Stimulated activated CD4-positive, alpha-beta T cell treated with anti-CD3 and anti-CD28 coated beads, Interleukin-4, amount 100 ng/mL, for 1 hour (primary cell): ENCODE data around the gene BNC2.

Experiments
- DNase-seq: peaks from one replicate; pipeline ENCODE4 v3.0.0-alpha.2; 2020

Gene BNC2

DNA sequence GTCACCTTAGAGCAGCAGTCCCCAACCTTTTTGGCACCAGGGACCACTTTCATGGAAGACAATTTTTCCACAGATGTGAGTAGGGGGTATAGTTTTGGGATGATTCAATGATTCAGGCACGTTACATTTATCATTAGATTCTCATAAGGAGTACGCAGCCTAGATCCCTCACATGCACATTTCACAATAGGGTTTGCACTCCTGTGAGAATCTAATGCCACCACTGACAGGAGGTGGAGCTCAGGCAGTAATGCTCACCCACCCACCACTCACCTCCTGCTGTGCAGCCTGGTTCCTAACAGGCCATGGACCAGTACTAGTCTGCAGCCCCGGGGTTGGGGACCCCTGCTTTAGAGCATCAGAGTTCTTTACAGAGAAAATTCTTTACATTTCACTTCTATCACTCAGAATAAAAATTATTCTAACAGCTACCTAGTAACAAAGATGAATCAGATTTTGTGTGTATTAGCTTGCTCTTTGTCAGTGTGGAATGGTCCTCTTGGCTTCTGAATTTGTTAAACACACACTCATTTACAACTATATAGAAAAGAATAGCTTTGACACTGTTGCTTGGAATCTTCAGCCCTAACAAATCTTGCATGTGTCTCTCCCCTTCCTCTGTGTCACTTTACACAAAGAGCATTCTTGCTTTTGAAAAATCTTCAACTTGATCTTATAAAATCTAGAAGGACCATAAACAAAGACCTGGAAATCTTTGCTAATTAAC lies 438.6 kb downstream of the BNC2 start:
- no peak for DNase-seq

DNA sequence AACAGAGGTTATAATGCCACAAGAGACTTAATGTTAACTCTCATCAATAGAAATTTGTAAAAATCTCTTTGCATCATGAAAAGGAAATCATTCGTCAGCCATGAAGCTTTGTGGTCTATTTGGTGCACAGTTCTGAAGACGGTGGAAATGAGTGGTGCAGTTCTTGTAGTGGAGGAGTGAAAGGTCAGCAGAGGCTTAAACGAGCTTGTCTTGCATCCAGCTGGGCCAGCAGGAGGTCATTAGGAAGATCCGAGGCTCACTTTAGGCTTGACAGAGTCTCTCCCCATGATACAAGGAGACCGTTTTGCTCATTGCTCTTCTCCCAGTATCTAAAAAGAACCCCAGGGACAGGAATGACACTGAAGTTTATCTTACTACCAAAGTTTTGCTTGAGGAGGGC lies 440.8 kb downstream of the BNC2 start:
- DNase-seq = no peak

GRCh38 chr9:16427873-16428427 lies 442.5 kb downstream of the BNC2 start:
- no peak for DNase-seq

DNA sequence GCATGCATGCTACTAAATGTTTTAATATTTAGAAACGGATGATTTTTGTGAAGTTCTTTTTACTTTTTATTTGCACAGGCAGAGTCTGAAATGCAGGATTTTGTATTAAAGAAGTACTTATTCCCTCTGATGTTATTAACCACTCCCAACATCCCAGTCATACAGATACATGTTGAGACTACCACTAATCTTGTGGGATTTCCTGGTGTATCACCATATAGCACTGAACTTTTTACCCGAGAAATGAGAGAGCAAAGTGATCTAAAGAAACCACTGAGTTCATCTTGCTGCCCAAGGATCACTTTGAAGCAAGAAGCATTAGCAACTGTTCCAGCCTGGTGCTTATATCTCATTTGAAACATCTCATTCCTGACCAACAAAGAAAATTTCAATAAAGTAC lies 443.8 kb downstream of the BNC2 start:
- DNase-seq = no peak

DNA sequence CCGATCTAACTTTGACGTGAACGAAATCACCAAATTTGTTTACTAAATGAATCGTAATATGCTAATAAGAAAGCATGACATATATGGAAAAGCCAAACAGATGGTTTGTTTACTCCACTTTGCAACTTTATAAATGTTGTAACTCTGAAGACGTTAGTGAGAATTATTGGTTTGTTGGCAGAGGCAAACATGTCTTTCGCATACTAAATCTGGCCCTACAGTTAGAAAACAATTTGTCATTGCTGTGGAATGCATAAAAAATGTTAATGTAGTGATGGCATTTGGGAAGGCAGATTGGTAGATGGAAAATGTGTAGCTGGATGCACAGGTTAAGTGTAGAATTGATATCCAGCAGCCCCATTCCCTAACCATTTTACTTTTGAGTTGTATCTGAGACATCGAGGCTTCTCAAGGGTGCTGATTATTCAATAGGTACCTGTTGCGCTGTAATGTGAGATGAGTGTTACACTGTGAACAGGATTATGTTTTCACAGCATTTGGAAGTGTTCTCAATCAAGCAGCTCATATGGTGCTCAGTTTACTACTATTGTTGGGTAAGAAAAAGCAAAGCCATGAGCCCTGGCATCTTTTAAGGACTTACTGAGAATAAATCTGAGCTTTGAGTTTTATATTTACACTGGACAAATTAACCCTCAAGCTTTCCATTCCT lies 444.8 kb downstream of the BNC2 start:
- DNase-seq = no peak

DNA sequence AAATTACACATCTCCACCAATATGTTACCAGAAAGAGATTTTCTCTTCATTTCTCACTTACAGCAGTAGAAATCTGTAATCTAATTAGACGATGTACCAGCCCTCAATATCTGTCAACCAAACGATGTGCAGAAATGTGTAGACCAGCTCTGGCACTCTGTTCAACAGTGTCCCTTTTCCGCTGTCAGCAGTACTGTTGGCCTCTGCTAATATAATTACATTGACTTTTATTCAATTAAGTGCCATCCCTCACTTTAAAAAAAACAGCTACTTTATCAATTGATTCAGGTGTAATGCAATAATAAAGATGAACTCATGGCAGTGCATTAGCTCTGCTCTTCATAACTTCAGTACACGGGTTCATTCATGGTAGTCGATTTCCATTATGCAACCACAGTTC lies 448.4 kb downstream of the BNC2 start:
- DNase-seq = no peak

- no peak for DNase-seq
These were observed 448.9 kb downstream of the BNC2 start for GRCh38 chr9:16421532-16421931.

GRCh38 chr9:16419124-16419523 lies 451.3 kb downstream of the BNC2 start:
- DNase-seq = no peak

DNA sequence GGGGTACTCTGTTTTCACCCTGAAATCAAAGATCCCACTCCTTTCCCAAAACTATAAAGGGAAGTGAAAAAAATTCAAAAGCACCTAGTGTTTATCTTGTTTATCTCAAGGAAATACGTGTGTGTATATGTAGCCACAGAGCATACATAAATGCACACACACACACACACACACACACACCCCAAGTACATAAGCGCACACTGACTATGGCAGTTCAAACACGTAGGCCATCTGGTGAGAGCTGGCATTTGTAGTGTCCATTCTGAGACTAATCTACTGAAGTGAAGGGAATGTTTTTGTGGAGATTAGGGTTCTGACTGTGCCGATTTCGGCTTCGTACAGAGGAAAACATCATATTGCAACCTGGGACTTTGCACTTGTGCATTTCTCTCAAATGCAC lies 451.7 kb downstream of the BNC2 start:
- no peak for DNase-seq

GRCh38 chr9:16417749-16418148 lies 452.7 kb downstream of the BNC2 start:
- no peak for DNase-seq

DNA sequence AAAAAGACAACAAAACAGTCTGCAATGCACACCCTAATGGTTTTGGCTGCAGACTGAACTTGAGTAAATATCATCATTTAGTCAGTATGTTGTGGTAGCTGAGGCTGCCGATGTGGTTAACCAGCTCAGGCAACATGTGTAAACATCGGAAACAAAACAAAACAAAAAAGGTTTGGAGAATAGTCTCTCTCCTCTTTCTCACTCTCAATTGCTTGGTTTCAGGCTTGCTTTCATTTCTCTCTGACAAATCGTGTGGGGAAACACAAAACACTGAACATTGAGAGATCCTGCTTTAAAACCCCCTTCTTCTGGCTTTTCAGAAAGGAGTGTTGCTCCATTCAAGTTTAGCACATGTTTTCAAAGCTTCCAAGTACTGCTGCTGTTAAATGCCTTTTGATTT lies 453.3 kb downstream of the BNC2 start:
- DNase-seq = no peak

DNA sequence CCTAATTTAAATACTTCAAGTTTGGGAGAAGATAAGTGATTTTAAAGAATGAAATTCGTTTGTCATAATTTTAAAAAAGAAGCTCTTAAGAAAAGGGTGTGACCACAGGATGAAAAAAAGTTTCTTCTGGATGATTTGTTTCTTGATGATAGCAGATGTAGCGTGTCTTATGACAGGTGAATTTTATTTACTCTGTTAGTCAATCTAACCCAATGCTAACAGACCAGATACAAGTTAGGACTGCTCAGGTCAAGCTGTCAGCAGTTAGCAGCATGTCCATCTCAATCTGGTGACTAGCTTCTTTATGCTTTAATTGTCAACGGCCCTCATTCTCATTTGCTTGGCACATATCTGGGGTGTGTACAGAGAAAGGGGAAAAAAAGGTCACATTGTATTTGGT lies 456.0 kb downstream of the BNC2 start:
- DNase-seq = no peak

DNA sequence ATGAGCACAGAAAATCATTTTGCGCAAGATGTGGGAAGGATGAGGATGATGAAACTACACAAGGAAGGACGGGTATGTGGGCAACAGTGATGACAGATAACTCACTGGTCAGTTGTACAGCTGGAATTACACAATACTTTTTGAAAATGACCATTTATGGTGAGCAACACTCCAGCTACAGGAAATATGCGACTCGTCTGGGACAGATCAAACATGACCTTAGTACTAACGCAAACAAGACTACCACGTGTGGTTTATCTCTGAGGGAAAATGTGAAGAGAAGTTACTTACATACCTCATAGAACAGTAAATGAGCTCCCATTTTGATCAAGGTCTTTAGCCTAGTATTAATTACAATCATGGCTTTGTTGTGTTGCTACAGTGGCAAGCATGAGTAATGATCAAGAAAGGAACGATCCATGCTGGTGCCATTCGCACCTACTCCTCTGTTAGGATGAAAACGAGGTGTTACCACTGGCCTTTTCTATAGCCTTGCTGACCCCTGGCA lies 456.9 kb downstream of the BNC2 start:
- DNase-seq = no peak

DNA sequence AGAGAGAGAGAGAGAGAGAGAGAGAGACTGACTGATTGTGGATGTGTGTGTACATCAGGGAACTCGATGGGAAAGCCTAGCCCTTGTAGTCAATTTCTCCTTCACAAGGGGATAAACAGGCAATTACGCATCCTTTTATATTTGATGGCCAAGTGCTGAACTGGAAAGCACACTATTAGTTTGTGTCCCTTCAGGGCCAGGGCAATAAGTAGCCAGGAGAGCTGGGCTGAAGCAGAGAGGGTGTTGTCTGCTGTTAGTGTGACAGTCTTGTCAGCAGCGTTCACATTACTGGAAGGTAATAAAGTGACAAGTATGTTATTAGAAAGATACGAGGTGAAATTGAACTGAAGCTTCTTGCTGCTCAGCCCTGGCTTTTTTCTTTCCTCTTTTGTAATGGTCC lies 457.7 kb downstream of the BNC2 start:
- no peak for DNase-seq

GRCh38 chr9:16411311-16411710 lies 459.2 kb downstream of the BNC2 start:
- DNase-seq = no peak

GRCh38 chr9:16410601-16411280 lies 459.7 kb downstream of the BNC2 start:
- DNase-seq = no peak

GRCh38 chr9:16407617-16408016 lies 462.9 kb downstream of the BNC2 start:
- no peak for DNase-seq

DNA sequence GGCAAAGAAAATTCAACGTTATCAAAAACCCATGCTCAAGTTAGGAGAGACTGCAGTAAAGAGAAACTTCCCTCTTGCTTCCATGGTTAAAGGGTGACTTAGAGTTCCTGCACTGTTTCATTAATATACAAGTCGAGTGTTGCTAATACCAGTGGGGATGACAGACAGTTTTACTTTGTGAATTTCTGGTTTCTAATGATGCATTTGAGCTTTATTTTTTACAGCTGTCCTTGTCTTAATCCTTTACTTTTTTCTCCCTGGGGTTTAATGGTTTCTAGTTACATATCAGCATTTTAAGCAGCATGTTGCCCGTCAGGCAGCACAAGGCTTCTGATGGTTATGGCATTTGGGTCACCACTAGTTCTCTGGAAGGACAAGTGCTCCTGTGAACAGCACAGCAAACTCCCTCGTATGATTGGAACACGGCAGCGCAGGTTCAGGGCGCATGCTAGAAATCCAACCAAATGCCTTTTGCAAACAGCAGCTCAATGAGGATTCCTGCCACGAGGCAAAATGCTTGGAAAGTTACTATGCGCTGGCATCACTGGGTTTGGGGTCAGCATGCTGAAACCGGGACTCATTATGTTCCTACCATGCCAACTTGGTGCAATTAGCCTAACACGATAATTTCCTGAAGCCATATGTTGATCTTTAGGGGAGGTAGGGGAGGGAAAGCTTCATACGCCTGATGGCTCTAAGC lies 463.8 kb downstream of the BNC2 start:
- no peak for DNase-seq

GRCh38 chr9:16405421-16405820 lies 465.0 kb downstream of the BNC2 start:
- no peak for DNase-seq

DNA sequence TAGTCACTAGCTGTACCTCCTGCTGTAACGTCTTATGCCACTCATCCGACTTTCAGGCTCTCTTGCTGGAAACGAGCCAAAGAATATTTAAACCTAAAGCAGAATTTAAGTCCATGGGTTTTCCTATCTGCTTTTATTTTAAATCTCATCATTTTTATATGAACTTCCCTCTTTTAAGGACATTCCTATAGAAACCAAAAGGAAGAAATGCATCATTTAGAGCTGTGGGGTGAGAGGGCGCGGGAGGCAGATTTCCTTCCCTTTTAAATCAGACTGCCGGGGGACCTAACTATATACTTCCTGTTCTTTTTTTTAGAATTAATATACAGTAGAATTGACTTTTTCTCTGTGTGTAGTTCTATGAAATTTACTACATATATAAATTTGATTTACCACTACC lies 468.8 kb downstream of the BNC2 start:
- DNase-seq = no peak

- DNase-seq = no peak
These were observed 471.8 kb downstream of the BNC2 start for GRCh38 chr9:16398691-16399090.

DNA sequence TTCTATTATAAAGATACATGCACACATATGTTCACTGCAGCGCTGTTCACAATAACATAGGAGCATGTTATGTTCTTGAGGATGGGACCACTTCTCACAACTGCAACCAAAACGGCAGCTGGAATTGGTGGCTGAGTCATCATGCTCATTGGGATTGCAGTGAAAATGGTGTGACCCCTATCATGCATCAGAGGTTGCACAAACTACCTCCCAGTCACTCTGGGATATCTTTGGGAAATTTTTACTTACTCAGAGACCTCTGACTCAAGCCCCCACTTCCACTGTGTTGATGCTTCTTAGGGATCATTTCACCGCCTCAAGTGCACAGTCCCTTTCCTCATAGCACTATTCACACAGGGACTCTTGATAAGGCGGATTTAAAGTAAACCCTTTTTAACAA lies 474.1 kb downstream of the BNC2 start:
- DNase-seq = no peak

- no peak for DNase-seq
These were observed 479.1 kb downstream of the BNC2 start for GRCh38 chr9:16391369-16391768.
